ENCODE measurements around the gene LGALS7. TPM values are rescaled to one million over a fixed set of nuclear protein-coding genes. Genes with fewer than 3 reads are reported as not detected.

The LGALS7 gene
- total and polyA plus RNA-seq, 2 of the 13 experiments (the other 11 are each of a cell fraction or from before 2014, with no cell fraction given) = 0.73 TPM; not detected in 1

- TF ChIP-seq RXRA (CRISPR knock-in tag; IDR thresholded peaks at IDR 0.05) = peak; percentile 82; the same call in 1 of the 2 replicates
- 0 out of 2 replicates have a peak, but pooled peaks have one; percentile 20 for TF ChIP-seq ATF7 (IDR thresholded peaks at IDR 0.05)
- no peak for TF ChIP-seq ATF7 (CRISPR knock-in tag; IDR thresholded peaks at IDR 0.05)
- TF ChIP-seq ARNT2 (CRISPR knock-in tag; IDR thresholded peaks at IDR 0.05; ENCODE audit: low read depth) = no peak
- TF ChIP-seq TP53 (CRISPR knock-in tag; conservative IDR thresholded peaks at IDR 0.05) = no peak; the same call in 1 of the 2 replicates
- TF ChIP-seq MED8 (CRISPR knock-in tag; IDR thresholded peaks at IDR 0.05; ENCODE audit: insufficient replicate concordance) = peak; percentile 90
- TF ChIP-seq THAP7 (CRISPR knock-in tag; IDR thresholded peaks at IDR 0.05) = no peak
- no peak for TF ChIP-seq HOXA5 (CRISPR knock-in tag; IDR thresholded peaks at IDR 0.05)
- 0 out of 2 replicates have a peak, but pooled peaks have one; percentile 56 for TF ChIP-seq NKX3-1 (CRISPR knock-in tag; IDR thresholded peaks at IDR 0.05)
- peak; percentile 51; the same call in 1 of the 2 replicates for TF ChIP-seq FOXK2 (IDR thresholded peaks at IDR 0.05)
- TF ChIP-seq PRPF4 (IDR thresholded peaks at IDR 0.05; ENCODE audit: low read depth, low read length, poor library complexity, severe bottlenecking) = no peak
- TF ChIP-seq MLX (CRISPR knock-in tag; IDR thresholded peaks at IDR 0.05) = peak; percentile 91
- TF ChIP-seq SOX5 (CRISPR knock-in tag; IDR thresholded peaks at IDR 0.05; ENCODE audit: borderline replicate concordance) = peak; percentile 99
- TF ChIP-seq ZFP91 (CRISPR knock-in tag; IDR thresholded peaks at IDR 0.05; ENCODE audit: borderline replicate concordance) = no peak; the same call in 1 of the 2 replicates
- TF ChIP-seq PHF5A (CRISPR knock-in tag; IDR thresholded peaks at IDR 0.05; ENCODE audit: low read depth, unreplicated experiment) = peak; percentile 24
- TF ChIP-seq ZNF687 (CRISPR knock-in tag; IDR thresholded peaks at IDR 0.05) = peak; percentile 23; the same call in 1 of the 2 replicates
- no peak for TF ChIP-seq ZNF24 (IDR thresholded peaks at IDR 0.05)
- TF ChIP-seq ZNF280D (CRISPR knock-in tag; IDR thresholded peaks at IDR 0.05) = peak; percentile 97
- TF ChIP-seq MED1 (CRISPR knock-in tag; IDR thresholded peaks at IDR 0.05) = peak; percentile 98
- no peak for TF ChIP-seq ZNF33B (CRISPR knock-in tag; IDR thresholded peaks at IDR 0.05)
- TF ChIP-seq RFXAP (CRISPR knock-in tag; IDR thresholded peaks at IDR 0.05; ENCODE audit: borderline replicate concordance) = peak; percentile 80
- TF ChIP-seq ZNF605 (CRISPR knock-in tag; IDR thresholded peaks at IDR 0.05) = peak; percentile 69; the same call in 1 of the 2 replicates
Observed at GRCh38 chr19:38759590-38760003, 13.7 kb downstream of the LGALS7 start (continued).

Measured in HepG2 (cell line).